ENCODE results near the gene TNFSF9.

TNFSF9 gene, protein sequence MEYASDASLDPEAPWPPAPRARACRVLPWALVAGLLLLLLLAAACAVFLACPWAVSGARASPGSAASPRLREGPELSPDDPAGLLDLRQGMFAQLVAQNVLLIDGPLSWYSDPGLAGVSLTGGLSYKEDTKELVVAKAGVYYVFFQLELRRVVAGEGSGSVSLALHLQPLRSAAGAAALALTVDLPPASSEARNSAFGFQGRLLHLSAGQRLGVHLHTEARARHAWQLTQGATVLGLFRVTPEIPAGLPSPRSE

DNA sequence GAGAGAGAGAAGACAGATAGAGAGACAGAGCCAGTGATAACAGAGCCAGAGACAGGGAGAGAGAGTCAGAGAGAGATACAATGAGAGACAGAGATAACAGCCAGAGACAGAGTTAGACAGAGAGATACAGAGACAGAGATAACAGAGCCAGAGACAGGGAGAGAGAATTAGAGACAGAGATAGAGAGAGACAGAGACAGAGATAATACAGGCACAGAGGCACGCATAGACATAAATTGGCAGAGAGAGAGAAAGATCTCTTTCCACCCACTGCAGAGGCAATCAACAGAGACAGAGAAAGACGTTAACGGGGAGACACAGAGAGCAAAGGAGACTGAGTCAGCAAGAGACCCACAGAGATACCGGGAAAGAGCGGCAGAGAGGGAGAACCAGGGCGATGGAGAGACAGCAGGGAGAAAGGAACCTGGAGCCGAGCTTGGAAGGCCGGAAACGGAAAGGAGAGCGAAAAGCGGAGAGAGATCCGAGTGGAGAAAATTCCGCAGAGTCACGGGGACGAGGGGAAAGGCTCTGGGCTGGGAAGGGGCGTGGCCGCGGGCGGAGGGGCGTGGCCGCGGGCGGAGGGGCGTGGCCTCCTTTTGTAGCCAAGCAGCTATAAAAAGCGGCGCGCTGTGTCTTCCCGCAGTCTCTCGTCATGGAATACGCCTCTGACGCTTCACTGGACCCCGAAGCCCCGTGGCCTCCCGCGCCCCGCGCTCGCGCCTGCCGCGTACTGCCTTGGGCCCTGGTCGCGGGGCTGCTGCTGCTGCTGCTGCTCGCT is at the start of gene TNFSF9:
Gene TNFSF9 (plus strand): TSS at position 641 of the 777 bp plus-strand sequence. CDS start 11 bp downstream, at position 652.
- peak; percentile 59 to 66 (median 62) for DNase-seq

DNA sequence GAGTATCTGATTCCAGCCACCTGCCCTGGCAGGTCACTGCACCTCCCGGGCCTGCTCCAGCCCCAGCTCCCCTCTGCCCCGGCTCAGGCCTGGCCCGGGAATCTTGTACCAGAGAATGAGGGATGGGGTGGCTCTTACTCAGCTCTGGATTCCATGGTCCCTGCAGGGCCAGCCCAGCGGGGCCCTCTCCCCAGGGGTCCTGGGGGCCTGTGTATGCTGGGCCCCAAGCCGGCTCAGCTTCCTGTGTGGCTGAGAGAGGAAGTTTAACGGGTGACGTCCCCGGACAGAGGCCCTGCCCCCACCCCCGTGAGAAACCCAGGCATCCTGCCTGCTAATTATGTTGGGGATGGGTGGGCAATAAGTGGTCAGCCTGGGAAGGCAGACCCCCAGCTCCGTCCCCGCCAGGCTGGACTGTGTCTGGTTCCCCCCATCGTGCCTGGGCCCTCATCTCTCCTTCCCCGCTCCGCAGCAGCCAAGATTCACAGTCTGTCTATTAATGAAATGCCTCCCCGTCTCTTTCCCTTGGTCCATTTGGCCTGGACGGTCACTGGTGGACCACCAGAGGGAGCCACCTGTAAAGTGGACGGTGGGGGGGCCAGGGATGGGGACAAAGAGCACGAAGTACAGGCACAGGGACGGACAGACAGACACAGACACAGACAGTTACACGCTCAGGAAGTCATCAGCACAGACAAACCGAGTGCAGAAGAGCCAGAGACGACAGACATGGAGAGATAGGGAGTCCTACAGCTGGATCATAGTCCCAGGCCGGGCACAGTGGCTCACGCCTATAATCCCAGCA is 49.1 kb upstream of the TNFSF9 start, which contains the start of gene DENND1C:
Gene DENND1C (minus strand): TSS at position 247 of the 802 bp plus-strand sequence. CDS start 92 bp downstream, at position 155.
- peak in 2 of 4 experiments; percentile 41 to 65 for DNase-seq

DNA sequence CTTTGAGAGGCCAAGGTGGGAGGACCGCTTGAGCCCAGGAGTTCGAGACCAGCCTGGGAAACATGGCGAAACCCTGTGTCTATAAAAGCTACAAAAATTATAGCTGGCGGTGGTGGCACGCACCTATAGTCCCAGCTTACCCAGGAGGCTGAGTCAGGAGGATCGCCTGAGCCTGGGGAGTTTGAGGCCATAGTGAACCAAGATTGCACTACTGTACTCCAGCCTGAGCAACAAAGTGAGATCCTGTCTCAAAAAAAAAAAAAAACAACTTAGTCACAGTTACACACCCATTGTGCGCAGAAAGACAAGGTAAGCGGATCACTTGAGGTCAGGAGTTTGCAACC is 48.5 kb upstream of the TNFSF9 start:
- DNase-seq, result no peak

DNA sequence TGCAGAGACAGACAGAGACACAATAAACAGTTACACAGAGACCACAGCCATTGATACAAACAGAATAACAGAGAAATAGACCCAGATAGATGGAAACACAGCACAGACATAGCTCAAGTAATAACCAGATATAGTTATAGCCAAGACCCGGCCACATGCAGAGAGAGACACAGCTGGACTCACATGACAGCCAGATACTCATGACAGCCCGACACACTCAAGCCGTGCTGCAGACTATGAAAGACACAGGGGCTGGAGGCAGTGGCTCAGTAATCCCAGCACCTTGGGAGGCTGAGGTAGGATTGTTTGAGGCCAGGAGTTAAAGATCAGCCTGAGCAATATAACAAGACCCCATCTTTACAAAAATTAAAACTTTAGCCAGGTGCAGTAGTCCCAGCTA is 47.6 kb upstream of the TNFSF9 start:
- DNase-seq, result no peak

DNA sequence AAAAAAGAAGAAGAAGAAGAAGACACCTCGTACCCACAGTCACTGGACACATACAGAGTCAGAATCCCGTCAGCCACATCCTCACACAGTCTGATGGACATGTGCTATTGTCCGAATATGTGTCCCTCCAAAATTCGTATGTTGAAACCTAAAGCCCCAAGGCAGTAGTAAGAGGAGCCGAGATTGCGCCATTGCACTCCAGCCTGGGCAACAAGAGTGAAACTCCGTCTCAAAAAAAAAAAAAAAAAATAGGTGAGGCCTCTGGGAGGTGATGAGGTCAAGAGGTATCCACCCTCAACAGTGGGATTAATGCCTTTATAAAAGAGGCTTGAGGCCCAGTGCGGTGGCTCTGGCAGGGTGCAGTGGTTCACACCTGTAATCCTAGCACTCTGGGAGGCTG is 46.6 kb upstream of the TNFSF9 start:
- no peak for DNase-seq

DNA sequence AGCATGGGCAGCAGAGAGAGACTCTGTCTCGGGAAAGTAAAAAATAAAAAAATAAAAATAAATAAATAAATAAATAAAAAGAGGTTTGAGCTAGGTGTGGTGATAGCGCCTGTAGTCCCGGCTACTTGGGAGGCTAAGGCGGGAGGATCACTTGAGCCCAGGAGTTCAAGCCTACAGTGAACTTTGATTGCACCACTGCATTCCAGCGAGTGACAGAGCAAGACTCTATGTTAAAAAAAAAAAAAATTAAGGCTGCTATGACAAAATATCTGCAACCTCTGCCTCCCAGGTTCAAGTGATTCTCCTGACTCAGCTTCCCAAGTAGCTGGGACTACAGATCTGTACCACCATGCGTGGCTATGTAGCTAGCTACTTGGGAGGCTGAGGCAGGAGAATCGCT is 46.0 kb upstream of the TNFSF9 start:
- DNase-seq, result no peak

DNA sequence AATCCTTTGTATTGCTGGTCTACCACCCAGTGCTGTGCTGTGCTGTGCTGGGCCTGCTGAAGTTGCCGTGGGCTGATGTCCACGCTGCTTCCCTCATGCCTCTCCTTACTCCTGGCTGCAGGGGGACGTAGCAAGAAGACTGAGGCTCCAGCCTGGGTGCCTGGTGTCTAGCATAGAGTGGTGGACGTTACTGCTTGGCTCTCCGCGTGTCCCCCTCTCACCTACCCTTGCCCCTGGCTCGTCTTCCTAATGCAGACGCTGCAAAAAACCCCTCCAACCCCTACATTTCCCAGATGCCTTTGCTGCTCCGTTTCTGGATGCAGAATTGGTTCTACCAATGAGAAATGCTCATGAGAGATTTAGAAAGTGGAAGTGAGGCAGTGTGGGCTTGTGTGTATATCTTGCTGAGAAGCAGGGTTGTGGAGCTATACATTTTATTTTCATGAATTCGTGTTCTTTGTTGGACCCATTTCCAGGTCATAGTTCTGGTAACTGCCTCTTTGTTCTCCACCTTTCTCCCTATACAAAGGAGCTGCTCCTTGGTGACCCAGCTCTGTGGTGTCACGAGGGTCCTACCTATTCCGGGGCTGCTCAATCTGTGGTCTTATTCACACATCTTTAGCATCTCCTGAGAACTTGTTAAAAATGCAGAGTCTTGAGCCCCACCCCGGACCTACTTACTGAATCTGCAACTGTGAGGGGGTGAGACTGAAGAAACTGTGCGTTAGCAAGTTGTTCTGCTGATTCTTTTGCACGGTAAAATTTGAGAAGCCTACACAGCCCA is 41.4 kb upstream of the TNFSF9 start:
- no peak for DNase-seq

DNA sequence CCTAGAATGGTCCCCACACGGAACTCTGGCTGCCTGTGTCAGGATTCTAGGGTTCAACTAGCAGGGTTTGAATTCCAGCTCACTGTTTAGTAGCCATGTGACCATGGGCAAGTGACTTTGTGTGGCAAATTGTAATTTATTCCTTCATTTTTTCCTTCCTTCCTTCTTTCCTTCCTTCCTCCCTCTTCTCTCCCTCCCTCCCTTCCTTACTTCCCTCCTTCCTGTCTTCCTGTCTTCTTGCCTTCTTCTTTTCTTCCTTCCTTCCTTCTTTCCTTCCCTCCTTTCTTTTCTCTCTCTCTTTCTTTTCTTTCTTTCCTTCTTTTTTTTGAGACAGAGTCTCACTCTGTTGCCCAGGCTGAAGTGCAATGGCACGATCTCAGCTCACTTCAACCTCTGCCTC is 40.7 kb upstream of the TNFSF9 start:
- DNase-seq, result no peak

DNA sequence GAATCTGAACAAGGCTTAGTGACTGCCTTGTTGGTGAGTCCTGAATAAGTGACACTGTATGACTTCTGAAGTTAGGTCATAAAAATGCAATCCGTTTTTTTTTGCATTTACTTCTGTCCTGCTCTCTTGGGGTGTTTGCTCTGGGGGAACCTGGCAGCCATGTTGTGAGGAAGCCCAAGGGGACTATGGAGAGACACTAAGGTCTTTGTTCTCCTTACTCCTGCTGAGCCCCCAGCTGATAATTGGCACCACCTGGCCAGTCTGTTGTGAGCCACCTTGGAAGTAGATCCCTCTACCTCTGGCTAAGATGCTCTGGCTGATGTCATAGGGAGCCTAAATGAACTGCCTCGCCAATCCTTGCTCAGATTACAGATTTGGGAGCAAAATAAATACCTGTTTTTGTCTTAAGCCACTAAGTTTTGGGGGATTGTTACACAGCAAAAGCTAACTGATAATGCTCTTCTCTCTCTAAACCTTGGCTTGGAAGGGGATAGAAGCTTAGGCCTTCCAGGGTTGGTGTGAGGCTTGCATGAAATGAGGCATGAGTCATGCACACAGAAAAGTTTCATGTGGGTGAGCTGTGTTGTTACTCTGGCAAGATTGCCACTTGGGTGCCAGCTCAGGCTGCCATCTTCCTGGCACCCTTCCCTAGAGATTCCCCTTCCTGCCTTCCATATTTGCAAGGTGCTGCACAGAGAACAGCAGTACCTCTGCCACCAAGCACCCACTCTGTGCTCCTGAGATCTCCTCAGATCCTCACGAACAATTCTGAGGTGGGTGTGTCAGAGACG is 38.8 kb upstream of the TNFSF9 start:
- DNase-seq, result no peak

DNA sequence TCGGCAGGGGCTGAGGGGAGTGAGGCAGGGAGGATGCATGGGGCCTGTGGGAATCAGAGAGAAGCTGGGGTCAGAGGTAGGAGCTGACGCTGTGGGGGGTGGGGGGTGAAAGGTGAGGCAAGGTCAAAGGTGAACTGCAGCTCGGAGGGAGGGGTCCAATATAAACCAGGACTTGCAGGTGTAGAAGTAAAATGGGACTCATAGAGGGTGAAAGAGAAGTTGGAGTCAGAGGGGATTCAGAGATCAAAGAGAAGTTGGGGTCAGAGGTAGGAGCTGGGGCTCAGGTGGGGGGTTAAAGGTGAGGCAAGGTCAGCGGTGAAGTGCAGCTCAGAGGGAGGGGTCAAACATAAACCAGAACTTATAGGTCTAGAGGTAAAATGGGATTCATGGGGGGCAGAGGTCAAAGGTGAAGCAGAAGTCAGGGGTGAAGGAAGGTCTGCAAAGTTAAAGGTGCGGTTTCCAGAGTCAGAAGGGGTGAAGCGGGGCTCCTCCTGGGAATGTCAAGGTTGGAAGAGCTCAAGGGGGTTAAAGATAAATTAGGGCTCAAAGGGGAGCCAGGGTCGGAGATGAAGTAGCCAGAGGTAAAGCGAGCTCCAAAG is 36.3 kb upstream of the TNFSF9 start:
- no peak for DNase-seq

DNA sequence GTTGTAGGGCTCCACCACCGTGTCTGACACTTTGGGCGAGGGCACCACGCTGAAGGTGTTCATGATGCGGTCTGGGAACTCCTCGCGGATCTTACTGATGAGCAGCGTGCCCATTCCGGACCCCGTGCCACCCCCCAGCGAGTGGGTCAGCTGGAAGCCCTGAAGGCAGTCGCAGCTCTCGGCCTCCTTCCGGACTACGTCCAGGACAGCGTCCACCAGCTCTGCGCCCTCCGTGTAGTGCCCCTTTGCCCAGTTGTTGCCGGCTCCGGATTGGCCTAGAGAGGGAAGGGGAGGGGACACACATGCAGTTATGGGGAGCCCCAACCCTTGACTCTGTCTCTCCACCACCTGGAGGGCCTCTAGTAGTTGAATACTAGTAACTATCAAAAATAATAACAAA is 34.9 kb upstream of the TNFSF9 start:
- DNase-seq, result no peak

DNA sequence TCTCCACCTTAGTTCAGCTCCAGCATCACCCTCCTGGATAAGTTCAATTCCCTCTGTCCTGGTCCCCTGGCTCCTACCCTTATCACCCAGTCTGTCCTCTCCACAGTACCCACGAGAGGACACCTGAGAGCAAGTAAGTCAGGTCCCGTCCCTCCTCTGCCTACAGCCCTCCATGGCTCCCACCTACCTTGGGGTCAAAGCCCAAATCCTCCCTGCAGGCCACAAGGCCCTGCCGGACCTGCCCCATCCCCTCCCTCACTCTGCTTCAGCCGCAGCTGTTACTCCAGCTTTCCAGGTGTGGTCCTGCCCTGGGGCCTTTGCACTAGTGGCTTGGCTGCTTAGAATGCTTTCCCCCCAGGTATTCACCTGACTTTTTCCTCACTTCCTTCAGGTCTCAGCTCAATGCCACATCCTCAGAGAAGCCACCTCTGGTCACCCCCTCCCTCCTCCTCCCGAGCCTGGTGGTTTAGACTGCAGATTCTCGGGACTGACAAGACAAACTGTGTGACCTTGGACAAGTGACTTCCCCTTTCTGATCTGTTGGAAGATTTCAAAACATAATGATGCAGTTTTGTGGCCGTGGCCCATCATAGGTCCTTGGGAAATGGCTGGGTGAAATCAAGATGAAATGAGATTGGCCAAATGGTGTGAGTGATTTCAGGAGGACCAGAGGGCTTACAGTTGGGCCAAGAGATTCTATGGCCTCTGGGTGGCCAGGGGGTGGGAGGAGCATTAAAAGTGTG is 32.4 kb upstream of the TNFSF9 start:
- DNase-seq, result no peak

DNA sequence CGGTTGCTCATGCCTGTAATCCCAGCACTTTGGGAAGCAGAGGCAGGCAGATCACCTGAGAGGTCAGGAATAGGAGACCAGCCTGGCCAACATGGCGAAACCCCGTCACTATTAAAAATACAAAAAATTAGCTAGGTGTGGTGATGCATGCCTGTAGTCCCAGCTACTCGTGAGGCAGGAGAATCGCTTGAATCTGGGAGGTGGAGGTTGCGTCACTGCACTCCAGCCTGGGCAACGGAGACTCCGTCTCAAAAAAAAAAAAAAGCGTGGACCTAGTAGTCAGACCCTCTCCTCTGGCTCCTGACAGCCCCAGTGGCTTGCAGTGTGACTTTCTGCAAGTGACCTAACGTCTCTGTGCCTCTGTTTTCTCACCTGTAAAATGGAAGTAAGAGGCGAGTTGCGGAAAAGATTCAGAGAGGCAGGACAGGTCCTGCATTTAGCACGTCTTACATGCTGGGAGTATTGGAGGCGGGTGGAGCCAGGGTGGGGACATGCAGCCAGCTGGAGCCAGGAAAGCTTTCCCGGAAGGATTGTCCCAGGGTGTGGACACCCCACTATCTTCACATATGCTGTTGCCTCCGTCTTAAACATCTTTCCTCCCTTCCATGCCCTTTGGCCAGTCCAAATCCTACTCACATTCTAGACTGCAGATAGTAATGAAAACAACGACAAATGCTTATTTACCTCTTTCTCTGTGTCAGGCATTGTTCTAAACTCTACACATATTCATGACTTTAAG is 31.6 kb upstream of the TNFSF9 start:
- no peak for DNase-seq

DNA sequence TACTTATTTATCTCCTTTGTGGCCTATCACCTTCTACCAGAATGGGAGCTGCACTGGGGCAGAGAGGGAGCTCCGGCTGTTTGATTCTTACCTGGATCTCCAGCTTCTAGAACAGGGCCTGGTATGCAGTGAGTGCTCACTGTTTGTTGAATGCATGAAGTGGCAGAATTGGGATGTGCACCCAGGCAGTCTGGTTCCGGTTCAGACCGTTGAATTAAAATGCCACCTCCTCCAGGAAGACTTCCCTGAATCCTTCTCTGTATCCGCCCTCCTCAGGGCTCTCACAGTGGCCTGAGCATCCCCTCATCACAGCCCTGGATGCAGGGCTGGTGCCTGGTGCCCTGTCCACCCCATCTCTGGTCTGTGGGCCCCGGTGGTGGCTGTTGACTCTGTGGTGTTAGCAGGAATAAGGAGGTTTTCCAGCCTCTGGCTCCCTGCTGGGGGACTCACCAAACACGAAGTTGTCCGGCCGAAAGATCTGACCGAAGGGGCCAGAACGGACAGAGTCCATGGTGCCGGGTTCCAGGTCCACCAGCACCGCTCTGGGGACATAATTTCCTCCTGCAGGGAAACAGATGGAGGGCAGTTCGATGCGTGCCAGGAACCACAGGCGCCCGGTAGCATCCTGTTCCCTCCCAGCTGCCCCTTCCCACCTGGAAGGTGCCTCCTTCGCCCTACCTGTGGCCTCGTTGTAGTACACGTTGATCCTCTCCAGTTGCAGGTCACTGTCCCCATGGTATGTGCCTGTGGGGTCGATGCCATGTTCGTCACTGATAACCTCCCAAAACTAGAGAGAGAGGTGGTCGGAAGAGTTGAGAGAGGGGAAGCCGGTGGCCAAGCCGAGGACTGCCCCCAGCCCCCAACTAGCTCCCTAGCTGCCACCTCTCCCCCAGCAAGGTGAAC is 29.7 kb upstream of the TNFSF9 start:
- DNase-seq, result no peak

DNA sequence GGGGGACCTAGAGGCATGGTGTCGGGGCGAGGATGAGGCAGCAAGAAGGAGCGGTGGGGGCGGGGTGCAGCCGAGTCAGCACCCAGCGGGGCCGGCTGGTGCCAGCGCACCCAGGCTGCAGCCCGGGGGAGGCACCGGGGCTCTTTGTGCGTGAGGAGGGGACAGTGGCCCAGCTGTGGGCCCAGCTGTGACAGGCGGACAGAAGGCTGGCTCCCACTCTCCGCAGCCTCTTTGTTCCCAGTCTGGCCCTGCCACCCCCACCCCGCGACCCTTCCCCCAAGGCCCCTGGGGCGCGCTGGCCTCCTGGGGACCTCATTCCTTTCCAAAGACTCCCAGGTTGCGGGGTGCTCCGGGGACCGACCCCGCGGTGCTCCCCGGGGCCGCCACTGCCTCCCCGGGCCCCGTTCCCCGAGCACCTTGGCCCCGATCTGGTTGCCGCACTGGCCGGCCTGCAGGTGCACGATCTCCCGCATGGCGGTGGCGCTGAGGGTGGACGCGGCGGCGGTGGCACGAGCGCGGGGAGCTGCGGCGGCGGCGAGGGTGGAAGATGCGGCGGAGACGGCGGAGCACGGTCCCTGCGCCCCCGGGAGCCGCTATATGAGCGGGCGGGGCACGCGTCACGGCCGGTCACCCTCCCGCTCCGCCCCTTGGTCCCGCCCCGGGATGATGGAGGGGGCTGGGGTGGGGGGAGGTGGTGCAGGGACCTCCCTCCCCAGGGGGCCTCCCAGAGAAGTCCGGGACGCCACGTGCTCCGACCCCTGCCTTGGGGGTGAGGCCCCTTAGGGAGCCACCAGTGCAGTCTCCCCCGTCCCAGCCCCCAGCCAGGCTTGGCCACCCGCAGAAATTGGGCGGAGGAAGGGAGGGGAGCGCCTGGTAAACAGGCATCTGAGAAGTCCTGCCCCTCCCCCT is 28.8 kb upstream of the TNFSF9 start, which contains the start of gene TUBB4A:
Gene TUBB4A (minus strand): TSS at position 570 of the 909 bp plus-strand sequence. CDS start 97 bp downstream, at position 473.
- peak in 1 of 4 experiments; percentile 32 for DNase-seq

DNA sequence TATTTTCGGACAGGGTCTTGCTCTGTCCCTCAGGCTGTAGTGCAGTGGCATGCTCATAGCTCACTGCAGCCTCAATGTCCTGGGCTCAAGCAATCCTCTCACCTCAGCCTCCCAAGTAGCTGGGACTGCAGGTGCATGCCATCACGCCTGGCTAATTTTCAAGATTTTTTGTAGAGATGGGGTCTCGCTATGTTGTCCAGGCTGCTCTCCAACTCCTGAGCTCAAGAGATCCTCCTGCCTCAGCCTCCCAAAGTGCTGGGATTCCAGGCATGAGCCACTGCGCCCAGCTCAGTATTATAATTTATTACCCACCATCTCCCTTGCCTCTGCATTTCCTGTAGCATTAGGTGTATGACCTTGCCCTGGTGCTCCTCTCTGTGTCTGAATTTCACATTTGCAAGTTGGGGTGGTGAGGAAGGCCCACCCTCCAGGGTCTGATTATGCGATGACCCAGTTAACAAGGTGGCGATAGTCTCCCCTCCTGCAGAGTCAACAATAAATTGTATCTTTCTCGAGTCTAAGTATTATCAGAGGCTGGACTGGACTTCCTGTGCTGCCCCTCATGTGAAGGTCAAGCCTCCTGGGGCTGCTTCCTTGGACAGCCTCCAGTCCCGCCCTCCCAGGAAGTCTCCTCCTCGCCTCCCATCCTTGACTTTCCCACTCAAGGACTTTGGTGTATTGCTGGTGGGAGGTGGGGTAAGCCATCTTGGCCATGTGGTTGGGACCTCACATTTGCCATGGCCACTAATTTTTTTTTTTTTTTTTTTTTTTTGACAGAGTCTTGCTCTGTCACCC is 27.2 kb upstream of the TNFSF9 start:
- no peak for DNase-seq
